ENCODE data around the gene TMEM72. TPM values are rescaled to one million over a fixed set of nuclear protein-coding genes. Genes with fewer than 3 reads are reported as not detected.
A peak's percentile ranks its signal among the peaks of the same experiment; 100 is the strongest.

TMEM72 gene
- total and polyA plus RNA-seq, 2 of the 13 experiments (the other 11 are each of a cell fraction or from before 2014, with no cell fraction given): 0.04 TPM; not detected in 1

DNA sequence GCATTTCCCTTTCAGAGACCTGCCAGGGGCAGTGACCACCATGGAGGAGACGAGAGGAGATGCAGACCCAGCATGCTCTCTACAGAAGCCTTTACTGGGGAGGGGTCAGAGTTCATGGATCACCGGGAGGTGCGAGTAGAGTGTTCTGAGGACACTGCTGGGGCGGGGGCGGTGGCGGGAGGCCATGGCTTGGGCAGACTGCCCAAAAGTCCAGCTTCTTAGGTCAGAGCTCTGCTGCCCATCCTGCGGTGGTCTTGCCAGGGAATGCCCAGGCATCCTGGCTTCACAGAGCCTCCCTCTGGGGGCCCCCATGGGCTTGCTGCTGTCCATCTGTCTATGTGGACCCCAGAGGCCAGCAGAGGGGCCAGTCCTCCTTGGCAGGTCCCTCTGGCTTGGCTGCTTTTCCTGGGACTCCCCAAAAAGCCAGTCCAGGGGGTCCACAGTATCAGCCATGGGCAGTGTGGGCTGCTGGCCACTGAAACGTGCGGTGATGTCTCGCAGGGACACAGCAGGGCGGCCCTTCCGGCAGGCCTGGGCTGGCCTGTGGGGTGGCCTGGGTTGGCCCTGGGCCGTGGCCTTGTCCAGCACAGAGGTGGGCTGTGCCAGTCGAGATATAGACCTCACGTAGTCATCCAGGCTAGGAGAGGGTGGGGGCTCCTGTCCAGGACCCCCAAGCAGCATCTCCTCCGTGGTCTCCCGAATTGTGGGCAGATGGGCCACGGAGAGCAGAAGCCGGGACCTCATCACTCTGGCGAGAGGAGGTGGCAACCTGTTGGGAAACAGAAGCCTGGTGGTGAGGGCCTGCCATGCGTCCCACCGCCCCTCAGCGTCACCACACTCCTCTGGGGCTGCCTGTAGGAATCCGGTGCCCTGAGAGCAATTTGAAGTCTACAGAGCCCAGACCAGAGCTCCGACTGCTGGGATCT, 66.4 kb downstream of the TMEM72 start (continued):
- TF ChIP-seq ZC3H4 (CRISPR knock-in tag; IDR thresholded peaks at IDR 0.05; ENCODE audit: borderline replicate concordance) (0 out of 2 replicates have a peak, but pooled peaks have one; percentile 2), ZNF207 (IDR thresholded peaks at IDR 0.05; ENCODE audit: borderline replicate concordance) (no peak), ZNF335 (CRISPR knock-in tag; IDR thresholded peaks at IDR 0.05) (no peak), ZNF878 (CRISPR knock-in tag; IDR thresholded peaks at IDR 0.05) (no peak; the same call in 1 of the 2 replicates), NFKB2 (CRISPR knock-in tag; IDR thresholded peaks at IDR 0.05; ENCODE audit: borderline replicate concordance) (0 out of 2 replicates have a peak, but pooled peaks have one; percentile 43), ZNF180 (CRISPR knock-in tag; IDR thresholded peaks at IDR 0.05; ENCODE audit: borderline replicate concordance, low read depth) (no peak), CEBPB (IDR thresholded peaks at IDR 0.05; ENCODE audit: borderline replicate concordance, low read depth, low read length) (no peak), CCAR2 (optimal IDR thresholded peaks at IDR 0.05; ENCODE audit: low read depth, low read length) (no peak), POLR2A (IDR thresholded peaks at IDR 0.05; ENCODE audit: insufficient read depth in 1 of 2, low read depth in 2 of 2, low read length in 2 of 2) (no peak), YY1 (IDR thresholded peaks at IDR 0.05; ENCODE audit: insufficient read depth, insufficient replicate concordance, low read depth, low read length) (peak; percentile 2), DMAP1 (CRISPR knock-in tag; IDR thresholded peaks at IDR 0.05) (0 out of 2 replicates have a peak, but pooled peaks have one; percentile 22), NR3C1 (CRISPR knock-in tag; IDR thresholded peaks at IDR 0.05) (no peak), SIX4 (CRISPR knock-in tag; IDR thresholded peaks at IDR 0.05) (no peak), MTA1 (CRISPR knock-in tag; IDR thresholded peaks at IDR 0.05; ENCODE audit: borderline replicate concordance) (no peak; the same call in 1 of the 2 replicates), ZNF790 (CRISPR knock-in tag; IDR thresholded peaks at IDR 0.05; ENCODE audit: borderline replicate concordance) (peak; percentile 1; the same call in 1 of the 2 replicates), ZNF326 (CRISPR knock-in tag; IDR thresholded peaks at IDR 0.05; ENCODE audit: borderline replicate concordance) (no peak; the same call in 1 of the 2 replicates), ZNF230 (CRISPR knock-in tag; IDR thresholded peaks at IDR 0.05) (no peak), NRL (CRISPR knock-in tag; IDR thresholded peaks at IDR 0.05; ENCODE audit: borderline replicate concordance) (peak; percentile 17; the same call in 1 of the 2 replicates), TEAD3 (CRISPR knock-in tag; optimal IDR thresholded peaks at IDR 0.05; ENCODE audit: borderline replicate concordance) (no peak), ZNF788 (CRISPR knock-in tag; IDR thresholded peaks at IDR 0.05; ENCODE audit: borderline replicate concordance) (peak; percentile 67; the same call in 1 of the 2 replicates)
- TF ChIP-seq, protein P1, sequence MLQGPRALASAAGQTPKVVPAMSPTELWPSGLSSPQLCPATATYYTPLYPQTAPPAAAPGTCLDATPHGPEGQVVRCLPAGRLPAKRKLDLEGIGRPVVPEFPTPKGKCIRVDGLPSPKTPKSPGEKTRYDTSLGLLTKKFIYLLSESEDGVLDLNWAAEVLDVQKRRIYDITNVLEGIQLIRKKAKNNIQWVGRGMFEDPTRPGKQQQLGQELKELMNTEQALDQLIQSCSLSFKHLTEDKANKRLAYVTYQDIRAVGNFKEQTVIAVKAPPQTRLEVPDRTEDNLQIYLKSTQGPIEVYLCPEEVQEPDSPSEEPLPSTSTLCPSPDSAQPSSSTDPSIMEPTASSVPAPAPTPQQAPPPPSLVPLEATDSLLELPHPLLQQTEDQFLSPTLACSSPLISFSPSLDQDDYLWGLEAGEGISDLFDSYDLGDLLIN (CRISPR knock-in tag; IDR thresholded peaks at IDR 0.05; ENCODE audit: borderline replicate concordance): no peak; the same call in 1 of the 2 replicates
- TF ChIP-seq, protein P2, sequence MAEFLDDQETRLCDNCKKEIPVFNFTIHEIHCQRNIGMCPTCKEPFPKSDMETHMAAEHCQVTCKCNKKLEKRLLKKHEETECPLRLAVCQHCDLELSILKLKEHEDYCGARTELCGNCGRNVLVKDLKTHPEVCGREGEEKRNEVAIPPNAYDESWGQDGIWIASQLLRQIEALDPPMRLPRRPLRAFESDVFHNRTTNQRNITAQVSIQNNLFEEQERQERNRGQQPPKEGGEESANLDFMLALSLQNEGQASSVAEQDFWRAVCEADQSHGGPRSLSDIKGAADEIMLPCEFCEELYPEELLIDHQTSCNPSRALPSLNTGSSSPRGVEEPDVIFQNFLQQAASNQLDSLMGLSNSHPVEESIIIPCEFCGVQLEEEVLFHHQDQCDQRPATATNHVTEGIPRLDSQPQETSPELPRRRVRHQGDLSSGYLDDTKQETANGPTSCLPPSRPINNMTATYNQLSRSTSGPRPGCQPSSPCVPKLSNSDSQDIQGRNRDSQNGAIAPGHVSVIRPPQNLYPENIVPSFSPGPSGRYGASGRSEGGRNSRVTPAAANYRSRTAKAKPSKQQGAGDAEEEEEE (CRISPR knock-in tag; IDR thresholded peaks at IDR 0.05; ENCODE audit: borderline replicate concordance): no peak
- TF ChIP-seq, protein P3, sequence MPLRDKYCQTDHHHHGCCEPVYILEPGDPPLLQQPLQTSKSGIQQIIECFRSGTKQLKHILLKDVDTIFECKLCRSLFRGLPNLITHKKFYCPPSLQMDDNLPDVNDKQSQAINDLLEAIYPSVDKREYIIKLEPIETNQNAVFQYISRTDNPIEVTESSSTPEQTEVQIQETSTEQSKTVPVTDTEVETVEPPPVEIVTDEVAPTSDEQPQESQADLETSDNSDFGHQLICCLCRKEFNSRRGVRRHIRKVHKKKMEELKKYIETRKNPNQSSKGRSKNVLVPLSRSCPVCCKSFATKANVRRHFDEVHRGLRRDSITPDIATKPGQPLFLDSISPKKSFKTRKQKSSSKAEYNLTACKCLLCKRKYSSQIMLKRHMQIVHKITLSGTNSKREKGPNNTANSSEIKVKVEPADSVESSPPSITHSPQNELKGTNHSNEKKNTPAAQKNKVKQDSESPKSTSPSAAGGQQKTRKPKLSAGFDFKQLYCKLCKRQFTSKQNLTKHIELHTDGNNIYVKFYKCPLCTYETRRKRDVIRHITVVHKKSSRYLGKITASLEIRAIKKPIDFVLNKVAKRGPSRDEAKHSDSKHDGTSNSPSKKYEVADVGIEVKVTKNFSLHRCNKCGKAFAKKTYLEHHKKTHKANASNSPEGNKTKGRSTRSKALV (CRISPR knock-in tag; IDR thresholded peaks at IDR 0.05): no peak
- TF ChIP-seq, protein P4, sequence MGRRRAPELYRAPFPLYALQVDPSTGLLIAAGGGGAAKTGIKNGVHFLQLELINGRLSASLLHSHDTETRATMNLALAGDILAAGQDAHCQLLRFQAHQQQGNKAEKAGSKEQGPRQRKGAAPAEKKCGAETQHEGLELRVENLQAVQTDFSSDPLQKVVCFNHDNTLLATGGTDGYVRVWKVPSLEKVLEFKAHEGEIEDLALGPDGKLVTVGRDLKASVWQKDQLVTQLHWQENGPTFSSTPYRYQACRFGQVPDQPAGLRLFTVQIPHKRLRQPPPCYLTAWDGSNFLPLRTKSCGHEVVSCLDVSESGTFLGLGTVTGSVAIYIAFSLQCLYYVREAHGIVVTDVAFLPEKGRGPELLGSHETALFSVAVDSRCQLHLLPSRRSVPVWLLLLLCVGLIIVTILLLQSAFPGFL (CRISPR knock-in tag; IDR thresholded peaks at IDR 0.05): no peak
